ENCODE measurements around the gene CAPN11. TPM values are rescaled to one million over a fixed set of nuclear protein-coding genes. Genes with fewer than 3 reads are reported as not detected.

Gene CAPN11
- total RNA-seq, 2 experiments from 2014 or later: 0.11 to 0.18 TPM

- Mint-ChIP-seq H3K27ac (no peak overlapping the region), H3K4me3 (no peak overlapping the region), H3K36me3 (ENCODE audit: low read depth) (no peaks in the 10 kb centered on the region), H3K27me3 (peaks cover 2% of the 10 kb centered on the region), H3K4me1 (ENCODE audit: low read depth) (no peaks in the 10 kb centered on the region), H3K9me3 (no peaks in the 10 kb centered on the region)
- ChIA-PET CTCF (no interaction called here), POLR2A (no interaction called here)
- TF ChIP-seq CTCF (IDR thresholded peaks at IDR 0.05): no peak
- no peak for ATAC-seq
- no peak for DNase-seq
- intact Hi-C loops (cut with micrococcal nuclease): no loop called here
These were observed 40.1 kb downstream of the CAPN11 start for GRCh38 chr6:44198684-44199083.

GRCh38 chr6:44199883-44200282, 41.3 kb downstream of the CAPN11 start:
- no peak for TF ChIP-seq CTCF (IDR thresholded peaks at IDR 0.05)
- H3K27me3 Mint-ChIP-seq: peaks cover 2% of the 10 kb centered on the region
- no peaks in the 10 kb centered on the region for H3K4me1 Mint-ChIP-seq (ENCODE audit: low read depth)
- H3K4me3 Mint-ChIP-seq: no peak overlapping the region
- no peak for ATAC-seq
- ChIA-PET CTCF (no interaction called here), POLR2A (no interaction called here)
- intact Hi-C loops (cut with micrococcal nuclease): no loop called here
- DNase-seq: no peak
- H3K27ac Mint-ChIP-seq: no peak overlapping the region
- H3K36me3 Mint-ChIP-seq (ENCODE audit: low read depth): no peaks in the 10 kb centered on the region
- H3K9me3 Mint-ChIP-seq: no peaks in the 10 kb centered on the region

GRCh38 chr6:44201200-44201599, 42.6 kb downstream of the CAPN11 start:
- POLR2A ChIA-PET: interaction anchor here (1.6 kb wide), 1 partner anchor 28 kb away, joined by 3 read pairs; no protein-coding TSS in a partner anchor
- Mint-ChIP-seq H3K4me3 (no peak overlapping the region), H3K36me3 (ENCODE audit: low read depth) (no peaks in the 10 kb centered on the region), H3K9me3 (no peaks in the 10 kb centered on the region), H3K27me3 (peaks cover 2% of the 10 kb centered on the region), H3K4me1 (ENCODE audit: low read depth) (no peaks in the 10 kb centered on the region), H3K27ac (no peak overlapping the region)
- intact Hi-C loops (cut with micrococcal nuclease): no loop called here
- no peak for TF ChIP-seq CTCF (IDR thresholded peaks at IDR 0.05)
- CTCF ChIA-PET: no interaction called here
- DNase-seq (no peak), ATAC-seq (no peak)

GRCh38 chr6:44201638-44202303, 43.2 kb downstream of the CAPN11 start:
- ChIA-PET CTCF (no interaction called here), POLR2A (interaction anchor here (1.6 kb wide), 1 partner anchor 29 kb away, joined by 3 read pairs; no protein-coding TSS in a partner anchor)
- no peak for ATAC-seq
- H3K4me3 Mint-ChIP-seq: no peak overlapping the region
- no peaks in the 10 kb centered on the region for H3K4me1 Mint-ChIP-seq (ENCODE audit: low read depth)
- H3K27ac Mint-ChIP-seq: no peak overlapping the region
- no peaks in the 10 kb centered on the region for H3K9me3 Mint-ChIP-seq
- intact Hi-C loops (cut with micrococcal nuclease): no loop called here
- TF ChIP-seq CTCF (IDR thresholded peaks at IDR 0.05): no peak
- no peaks in the 10 kb centered on the region for H3K36me3 Mint-ChIP-seq (ENCODE audit: low read depth)
- peaks cover 2% of the 10 kb centered on the region for H3K27me3 Mint-ChIP-seq
- DNase-seq: no peak

- CTCF ChIA-PET: no interaction called here
- Mint-ChIP-seq H3K27ac (no peak overlapping the region), H3K36me3 (ENCODE audit: low read depth) (no peaks in the 10 kb centered on the region), H3K4me3 (no peak overlapping the region), H3K9me3 (no peaks in the 10 kb centered on the region), H3K27me3 (peaks cover 2% of the 10 kb centered on the region), H3K4me1 (ENCODE audit: low read depth) (no peaks in the 10 kb centered on the region)
- POLR2A ChIA-PET: interaction anchor here (0.7 kb wide), 1 partner anchor 90 kb away, joined by 3 read pairs; no protein-coding TSS in a partner anchor
- DNase-seq: no peak
- TF ChIP-seq CTCF (IDR thresholded peaks at IDR 0.05): no peak
- ATAC-seq: no peak
- intact Hi-C loops (cut with micrococcal nuclease): no loop called here
These were observed 43.8 kb downstream of the CAPN11 start for GRCh38 chr6:44202332-44202971.

Data from activated CD8-positive, alpha-beta T cell treated with anti-CD3 and anti-CD28 coated beads for 36 hours (primary cell).